OCI-LY3 (cell line): ENCODE data around the gene NR2F6.
A peak's percentile ranks its signal among the peaks of the same experiment; 100 is the strongest.

ENCODE experiments used
- H2AFZ ChIP-seq: fragments of 200-600, 300-600 bp; shearing (Covaris generic); 2 replicates; pipeline ENCODE4 v1.6.0; 2014; ENCODE audit warnings: antibody characterized with exemption, low read depth, low read length
- H3K27ac ChIP-seq: fragments of 200-600, 300-600 bp; sonication (generic); 2 replicates; pipeline ENCODE4 v1.5.1; 2014; ENCODE audit warnings: mild to moderate bottlenecking, low read length, moderate library complexity, mixed read lengths
- H3K27me3 ChIP-seq: fragments of 200-600, 300-600 bp; sonication (generic); 2 replicates; pipeline ENCODE4 v1.6.1; 2014; ENCODE audit warnings: low read depth, low read length, mixed read lengths
- H3K36me3 ChIP-seq: fragments of 200-600, 300-600 bp; sonication (generic); replicated peaks from 2 replicates; pipeline ENCODE3; 2014; ENCODE audit warnings: low read depth, low read length, mixed read lengths
- H3K4me1 ChIP-seq: fragments of 300-600, 200-600 bp; sonication (generic); 2 replicates; pipeline ENCODE4 v1.6.1; 2014; ENCODE audit warnings: low read length, mixed read lengths
- H3K4me2 ChIP-seq: fragments of 200-600, 300-600 bp; sonication (generic); 2 replicates; pipeline ENCODE4 v1.6.1; 2014; ENCODE audit warnings: low read length, mixed read lengths
- H3K4me3 ChIP-seq: fragments of 300-600, 200-600 bp; sonication (generic); 2 replicates; pipeline ENCODE4 v1.5.1; 2014; ENCODE audit warnings: antibody characterized with exemption, mild to moderate bottlenecking, low read length, moderate library complexity
- H3K79me2 ChIP-seq: fragments of 300-600, 200-600 bp; shearing (Covaris generic); 2 replicates; pipeline ENCODE4 v1.6.1; 2014; ENCODE audit warnings: mild to moderate bottlenecking, low read length, mixed read lengths
- H3K9ac ChIP-seq: fragments of 300-600, 200-600 bp; shearing (Covaris generic); 2 replicates; pipeline ENCODE4 v1.6.0; 2014; ENCODE audit warnings: mild to moderate bottlenecking, low read length, moderate library complexity
- H3K9me3 ChIP-seq: fragments of 200-600, 300-600 bp; shearing (Covaris generic); 2 replicates; pipeline ENCODE4 v1.6.1; 2014; ENCODE audit warnings: low read length, mixed read lengths; ENCODE audit not compliant: insufficient read depth
- H4K20me1 ChIP-seq: fragments of 200-600, 300-600 bp; sonication (generic); 2 replicates; pipeline ENCODE4 v1.6.1; 2016; ENCODE audit warnings: low read length, mixed read lengths; ENCODE audit not compliant: insufficient read depth
- EZH2phosphoT487 ChIP-seq: fragments of 200-600 bp; shearing (Covaris generic); IDR thresholded peaks from 2 replicates; pipeline ENCODE4 v1.6.1; 2018; ENCODE audit warnings: antibody characterized with exemption, mixed run types, low read depth
- TF ChIP-seq, protein P1 (sequence below): fragments of 200-600, 300-600 bp; sonication (generic); IDR thresholded peaks from 2 replicates; pipeline ENCODE4 v1.5.1; 2014; ENCODE audit warnings: antibody characterized with exemption, low read length, low read depth

NR2F6 gene

DNA sequence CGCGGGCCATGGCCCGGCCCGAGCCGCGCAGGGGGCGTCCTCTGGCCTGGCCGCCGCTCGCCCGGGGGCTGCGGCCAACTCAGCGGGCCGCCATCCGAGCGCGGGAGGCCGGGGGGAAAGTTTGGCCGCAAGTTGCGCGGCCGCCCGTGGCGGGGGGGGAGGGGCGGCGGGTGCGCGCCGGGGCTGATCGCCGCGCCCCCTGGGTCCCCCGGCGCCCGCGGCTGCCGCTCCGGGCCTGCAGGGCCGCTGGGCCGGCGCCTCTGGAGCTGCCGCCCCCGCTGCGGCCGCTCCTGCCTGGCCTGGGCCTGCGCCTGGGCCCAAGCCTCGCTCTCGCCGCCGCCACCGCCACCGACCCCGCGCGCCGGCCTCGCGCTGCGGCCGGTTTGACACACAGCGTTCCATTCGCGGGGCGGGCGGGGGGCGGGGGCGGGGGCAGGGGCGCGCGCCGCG lies at the start of gene NR2F6:
TSS of gene NR2F6 (minus strand) at position 385 of the 450 bp plus-strand sequence. CDS start 699 bp downstream, outside the sequence.
- H4K20me1 ChIP-seq, result peaks cover 16% of the 10 kb centered on the region; the same call in 1 of the 2 replicates
- H3K36me3 ChIP-seq, result no peaks in the 10 kb centered on the region
- peaks cover 18% of the 10 kb centered on the region for H3K4me1 ChIP-seq
- peaks cover 27% of the 10 kb centered on the region; the same call in 1 of the 2 replicates for H3K79me2 ChIP-seq
- H3K27me3 ChIP-seq, result peaks cover 4% of the 10 kb centered on the region; the same call in 1 of the 2 replicates
- TF ChIP-seq, protein P1, sequence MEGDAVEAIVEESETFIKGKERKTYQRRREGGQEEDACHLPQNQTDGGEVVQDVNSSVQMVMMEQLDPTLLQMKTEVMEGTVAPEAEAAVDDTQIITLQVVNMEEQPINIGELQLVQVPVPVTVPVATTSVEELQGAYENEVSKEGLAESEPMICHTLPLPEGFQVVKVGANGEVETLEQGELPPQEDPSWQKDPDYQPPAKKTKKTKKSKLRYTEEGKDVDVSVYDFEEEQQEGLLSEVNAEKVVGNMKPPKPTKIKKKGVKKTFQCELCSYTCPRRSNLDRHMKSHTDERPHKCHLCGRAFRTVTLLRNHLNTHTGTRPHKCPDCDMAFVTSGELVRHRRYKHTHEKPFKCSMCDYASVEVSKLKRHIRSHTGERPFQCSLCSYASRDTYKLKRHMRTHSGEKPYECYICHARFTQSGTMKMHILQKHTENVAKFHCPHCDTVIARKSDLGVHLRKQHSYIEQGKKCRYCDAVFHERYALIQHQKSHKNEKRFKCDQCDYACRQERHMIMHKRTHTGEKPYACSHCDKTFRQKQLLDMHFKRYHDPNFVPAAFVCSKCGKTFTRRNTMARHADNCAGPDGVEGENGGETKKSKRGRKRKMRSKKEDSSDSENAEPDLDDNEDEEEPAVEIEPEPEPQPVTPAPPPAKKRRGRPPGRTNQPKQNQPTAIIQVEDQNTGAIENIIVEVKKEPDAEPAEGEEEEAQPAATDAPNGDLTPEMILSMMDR, result no peak
- TF ChIP-seq EZH2phosphoT487, result no peak
- H3K4me2 ChIP-seq, result peak within 1 kb of the TSS; percentile 90
- peak within 1 kb of the TSS; percentile 71 for H2AFZ ChIP-seq
- peak within 1 kb of the TSS; percentile 89 for H3K4me3 ChIP-seq
- no peaks in the 10 kb centered on the region for H3K9me3 ChIP-seq
- peak within 1 kb of the TSS; percentile 72 for H3K27ac ChIP-seq
- peak within 1 kb of the TSS; percentile 93 for H3K9ac ChIP-seq

DNA sequence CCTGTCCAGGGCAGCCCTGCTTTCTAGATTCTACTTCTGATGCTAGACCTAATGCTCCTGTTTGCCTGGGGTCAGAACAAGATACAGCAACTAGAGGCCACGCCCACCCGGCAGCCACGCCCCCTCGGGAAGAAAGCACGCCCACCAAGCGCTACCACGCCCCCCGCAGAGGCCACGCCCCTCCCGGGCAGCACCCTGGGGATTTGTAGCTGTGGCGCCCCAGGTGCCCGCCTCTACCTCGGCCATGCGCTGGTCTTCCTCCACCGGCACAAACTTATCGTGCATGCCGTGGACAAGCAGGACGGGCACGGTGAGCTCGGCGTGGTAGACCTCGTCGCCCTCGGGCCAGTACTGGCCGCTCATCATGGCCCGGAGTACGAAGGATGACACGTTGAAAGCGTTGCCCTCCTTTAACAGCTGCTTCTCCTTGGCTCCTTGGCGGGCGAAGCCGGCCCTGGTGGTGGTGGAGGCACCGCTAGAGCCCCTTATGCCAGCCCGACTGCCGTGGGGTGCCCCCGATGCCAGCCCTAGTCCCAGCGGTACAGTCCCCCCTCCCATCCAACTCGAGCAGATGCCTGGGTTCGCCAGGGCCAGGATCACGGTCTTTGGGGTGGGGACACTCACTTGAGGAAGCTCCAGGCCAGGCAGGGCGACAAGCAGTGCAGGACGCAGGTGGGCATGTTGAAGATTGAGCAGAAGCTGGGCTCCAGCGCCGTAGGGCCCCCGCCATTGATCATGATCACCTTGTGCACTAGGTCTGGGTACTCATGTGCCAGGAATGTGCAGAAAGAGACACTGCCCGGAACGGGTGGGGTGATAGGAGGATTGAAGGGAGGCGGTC lies 48.6 kb upstream of the NR2F6 start:
- Histone ChIP-seq H3K9me3 (peaks cover 4% of the 10 kb centered on the region; the same call in 1 of the 2 replicates), H2AFZ (no peak overlapping the region), H3K36me3 (peaks cover 21% of the 10 kb centered on the region), H3K27ac (no peak overlapping the region), H3K79me2 (no peaks in the 10 kb centered on the region), H3K4me3 (no peak overlapping the region), H3K9ac (no peak overlapping the region), H3K4me2 (no peak overlapping the region), H3K27me3 (no peaks in the 10 kb centered on the region), H4K20me1 (no peaks in the 10 kb centered on the region), H3K4me1 (peaks cover 5% of the 10 kb centered on the region; the same call in 1 of the 2 replicates)
- TF ChIP-seq EZH2phosphoT487, result no peak
- TF ChIP-seq, protein P1, result no peak

DNA sequence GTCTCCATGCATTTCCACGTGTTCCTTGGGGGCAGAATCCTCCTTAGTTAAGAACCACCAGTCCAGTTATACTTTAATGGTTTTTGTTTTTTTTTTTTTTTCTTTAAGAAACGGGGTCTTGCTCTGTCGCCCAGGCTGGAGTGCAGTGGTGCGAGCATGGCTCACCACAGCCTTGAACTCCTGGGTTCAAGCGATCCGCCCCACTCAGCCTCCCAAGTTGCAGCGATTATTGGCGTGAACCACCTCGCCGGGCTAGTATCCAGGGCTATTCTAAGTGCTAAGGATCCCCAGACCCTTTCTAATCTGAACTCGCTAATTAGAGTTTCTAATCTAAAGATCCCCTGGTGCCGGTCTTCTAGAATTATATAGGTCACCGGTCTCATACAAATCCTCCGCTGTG lies 47.9 kb upstream of the NR2F6 start:
- no peak for TF ChIP-seq EZH2phosphoT487
- TF ChIP-seq, protein P1, result no peak
- Histone ChIP-seq H3K4me3 (no peak overlapping the region), H3K4me2 (peak overlapping the region; percentile 92), H3K9ac (no peak overlapping the region), H3K27me3 (no peaks in the 10 kb centered on the region), H3K36me3 (peaks cover 21% of the 10 kb centered on the region), H2AFZ (no peak overlapping the region), H3K79me2 (no peaks in the 10 kb centered on the region), H3K9me3 (peaks cover 4% of the 10 kb centered on the region; the same call in 1 of the 2 replicates), H3K27ac (no peak overlapping the region), H4K20me1 (no peaks in the 10 kb centered on the region), H3K4me1 (peaks cover 5% of the 10 kb centered on the region; the same call in 1 of the 2 replicates)
